Calu3 (cell line): Measurements from ENCODE around the gene SCN9A. TPM values are rescaled to one million over a fixed set of nuclear protein-coding genes. Genes with fewer than 3 reads are reported as not detected.

Experiments
- BruUV-seq: library from RNA; stranded (reverse); fragments of 400-500 nt; replicated peaks from 2 replicates; lab custom pipeline; 2021; lab: Mats Ljungman, UMichigan
- CTCF ChIA-PET: fragments of 300-600 bp; sonication (Branson Sonifier 250); formaldehyde crosslinking; loops from one replicate; lab custom pipeline; 2022; ENCODE audit warnings: antibody characterized with exemption; lab: Charles Lee
- DNase-seq: peaks from one replicate; pipeline ENCODE4 v3.0.0; 2022
- H3K27ac Mint-ChIP-seq: one replicate; pipeline ENCODE4 v1.8.0; 2022; ENCODE audit warnings: mixed read lengths; ENCODE audit not compliant: unreplicated experiment
- H3K27me3 Mint-ChIP-seq: one replicate; pipeline ENCODE4 v1.8.0; 2022; ENCODE audit warnings: mixed read lengths; ENCODE audit not compliant: unreplicated experiment
- H3K36me3 Mint-ChIP-seq: one replicate; pipeline ENCODE4 v1.8.0; 2022; ENCODE audit warnings: mild to moderate bottlenecking, moderate library complexity, mixed read lengths; ENCODE audit not compliant: insufficient read depth, unreplicated experiment
- H3K4me1 Mint-ChIP-seq: one replicate; pipeline ENCODE4 v1.8.0; 2022; ENCODE audit warnings: mild to moderate bottlenecking, low read depth, mixed read lengths; ENCODE audit not compliant: unreplicated experiment
- H3K4me3 Mint-ChIP-seq: one replicate; pipeline ENCODE4 v1.8.0; 2022; ENCODE audit warnings: mild to moderate bottlenecking, low read depth, moderate library complexity, mixed read lengths; ENCODE audit not compliant: unreplicated experiment
- H3K9me3 Mint-ChIP-seq: one replicate; pipeline ENCODE4 v1.8.0; 2022; ENCODE audit warnings: low read depth, mixed read lengths; ENCODE audit not compliant: unreplicated experiment
- CTCF ChIP-seq: fragments of 200-600 bp; IDR thresholded peaks from one replicate; pipeline ENCODE4 v1.8.0; 2022; ENCODE audit warnings: antibody characterized with exemption; ENCODE audit not compliant: unreplicated experiment
- intact Hi-C: fragments of 100-400 bp; cut with micrococcal nuclease; formaldehyde crosslinking; loops from one replicate; pipeline ENCODE4 v1.10.0; 2022; ENCODE audit not compliant: unreplicated experiment
- total RNA-seq: library from RNA; stranded (reverse); gene quantifications from 2 replicates; pipeline ENCODE4 v1.2.3, GENCODE V29; 2022

The SCN9A gene
- total RNA-seq, 1 experiment from 2014 or later, result 8.5 TPM

GRCh38 chr2:166173263-166173662, 202.5 kb downstream of the SCN9A start:
- CTCF ChIA-PET, result no interaction called here
- no peak overlapping the region for H3K4me3 Mint-ChIP-seq
- intact Hi-C loops, result loop anchor here (5.0 kb wide), 1 partner anchor 211 kb away; no protein-coding TSS in a partner anchor
- TF ChIP-seq CTCF, result no peak
- H3K27me3 Mint-ChIP-seq, result no peaks in the 10 kb centered on the region
- no TSS peak for BruUV-seq
- no peaks in the 10 kb centered on the region for H3K36me3 Mint-ChIP-seq
- H3K9me3 Mint-ChIP-seq, result no peaks in the 10 kb centered on the region
- no peak overlapping the region for H3K27ac Mint-ChIP-seq
- no peak for DNase-seq
- peaks cover 9% of the 10 kb centered on the region for H3K4me1 Mint-ChIP-seq

- DNase-seq, result no peak
- CTCF ChIA-PET, result no interaction called here
- TF ChIP-seq CTCF, result no peak
- no peaks in the 10 kb centered on the region for H3K9me3 Mint-ChIP-seq
- H3K4me1 Mint-ChIP-seq, result peaks cover 9% of the 10 kb centered on the region
- H3K27me3 Mint-ChIP-seq, result no peaks in the 10 kb centered on the region
- intact Hi-C loops, result loop anchor here (5.0 kb wide), 1 partner anchor 209 kb away; no protein-coding TSS in a partner anchor
- no TSS peak for BruUV-seq
- no peak overlapping the region for H3K4me3 Mint-ChIP-seq
- no peak overlapping the region for H3K27ac Mint-ChIP-seq
- no peaks in the 10 kb centered on the region for H3K36me3 Mint-ChIP-seq
Observed at GRCh38 chr2:166171216-166171615, 204.5 kb downstream of the SCN9A start.

- no TSS peak for BruUV-seq
- Mint-ChIP-seq H3K36me3 (no peaks in the 10 kb centered on the region), H3K9me3 (no peaks in the 10 kb centered on the region), H3K27me3 (no peaks in the 10 kb centered on the region), H3K27ac (no peak overlapping the region), H3K4me1 (peaks cover 9% of the 10 kb centered on the region), H3K4me3 (no peak overlapping the region)
- intact Hi-C loops, result loop anchor here (5.0 kb wide), 1 partner anchor 208 kb away; no protein-coding TSS in a partner anchor
- TF ChIP-seq CTCF, result no peak
- no peak for DNase-seq
- CTCF ChIA-PET, result no interaction called here
Observed at GRCh38 chr2:166170356-166170755, 205.4 kb downstream of the SCN9A start.

GRCh38 chr2:166167449-166167848, 208.3 kb downstream of the SCN9A start:
- intact Hi-C loops, result no loop called here
- Mint-ChIP-seq H3K9me3 (no peaks in the 10 kb centered on the region), H3K27me3 (no peaks in the 10 kb centered on the region), H3K27ac (no peak overlapping the region), H3K36me3 (no peaks in the 10 kb centered on the region), H3K4me3 (no peak overlapping the region), H3K4me1 (peaks cover 9% of the 10 kb centered on the region)
- CTCF ChIA-PET, result no interaction called here
- no peak for DNase-seq
- no peak for TF ChIP-seq CTCF
- BruUV-seq, result no TSS peak
